ENCODE results near the gene PINK1.
A peak's percentile ranks its signal among the peaks of the same experiment; 100 is the strongest.

Gene PINK1

DNA sequence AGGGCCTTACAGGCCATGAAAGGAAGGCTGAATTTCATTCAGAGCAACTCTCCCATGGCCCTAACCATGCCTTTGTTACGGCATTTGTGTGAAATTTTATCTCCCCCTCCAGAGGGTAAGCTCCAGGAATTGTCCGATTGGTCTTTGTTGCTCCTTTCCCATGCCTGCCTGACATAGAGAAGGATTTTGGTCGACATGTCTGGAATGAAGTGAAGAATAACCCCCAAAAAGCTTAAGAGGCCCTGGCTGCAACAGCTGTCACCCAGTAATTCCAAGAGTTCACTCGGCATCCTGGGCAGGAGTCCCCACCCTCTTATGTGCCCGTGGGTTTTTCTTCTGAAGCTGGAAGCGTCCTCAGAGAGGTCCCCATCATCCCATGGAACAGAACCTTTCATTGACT is 23.7 kb upstream of the PINK1 start:
- Histone ChIP-seq H3K27ac (ENCODE audit: extremely low read depth, low read depth, low read length) (no peak overlapping the region), H3K4me3 (ENCODE audit: low read depth, low read length) (no peak overlapping the region), H3K9me3 (ENCODE audit: control insufficient read depth, insufficient read depth, low read depth, low read length) (no peaks in the 10 kb centered on the region), H3K4me1 (ENCODE audit: control insufficient read depth, insufficient read depth, low read length) (no peaks in the 10 kb centered on the region), H3K36me3 (ENCODE audit: control insufficient read depth in 2 of 2, insufficient read depth in 1 of 2, low read length in 2 of 2) (no peaks in the 10 kb centered on the region)
- ChIA-PET POLR2A (no interaction called here), CTCF (interaction anchor here (1.1 to 2.8 kb wide), 2 partner anchors 23 to 34 kb away, joined by 8 to 9 read pairs; no protein-coding TSS in a partner anchor)
- no peak for TF ChIP-seq ZNF133 (tag by site-specific recombination; IDR thresholded peaks at IDR 0.05)
- no peak for TF ChIP-seq ZNF610 (tag by site-specific recombination; IDR thresholded peaks at IDR 0.05; ENCODE audit: borderline replicate concordance)
- TF ChIP-seq ZFP3 (tag by site-specific recombination; IDR thresholded peaks at IDR 0.05; ENCODE audit: low read depth): no peak
- TF ChIP-seq, protein P1, sequence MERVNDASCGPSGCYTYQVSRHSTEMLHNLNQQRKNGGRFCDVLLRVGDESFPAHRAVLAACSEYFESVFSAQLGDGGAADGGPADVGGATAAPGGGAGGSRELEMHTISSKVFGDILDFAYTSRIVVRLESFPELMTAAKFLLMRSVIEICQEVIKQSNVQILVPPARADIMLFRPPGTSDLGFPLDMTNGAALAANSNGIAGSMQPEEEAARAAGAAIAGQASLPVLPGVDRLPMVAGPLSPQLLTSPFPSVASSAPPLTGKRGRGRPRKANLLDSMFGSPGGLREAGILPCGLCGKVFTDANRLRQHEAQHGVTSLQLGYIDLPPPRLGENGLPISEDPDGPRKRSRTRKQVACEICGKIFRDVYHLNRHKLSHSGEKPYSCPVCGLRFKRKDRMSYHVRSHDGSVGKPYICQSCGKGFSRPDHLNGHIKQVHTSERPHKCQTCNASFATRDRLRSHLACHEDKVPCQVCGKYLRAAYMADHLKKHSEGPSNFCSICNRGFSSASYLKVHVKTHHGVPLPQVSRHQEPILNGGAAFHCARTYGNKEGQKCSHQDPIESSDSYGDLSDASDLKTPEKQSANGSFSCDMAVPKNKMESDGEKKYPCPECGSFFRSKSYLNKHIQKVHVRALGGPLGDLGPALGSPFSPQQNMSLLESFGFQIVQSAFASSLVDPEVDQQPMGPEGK (tag by site-specific recombination; IDR thresholded peaks at IDR 0.05): no peak
- TF ChIP-seq GFI1B (tag by site-specific recombination; IDR thresholded peaks at IDR 0.05): no peak
- TF ChIP-seq ZFP41 (tag by site-specific recombination; IDR thresholded peaks at IDR 0.05; ENCODE audit: borderline replicate concordance): no peak
- no peak for TF ChIP-seq BCL11A (tag by site-specific recombination; IDR thresholded peaks at IDR 0.05; ENCODE audit: low read depth)
- TF ChIP-seq ZNF433 (tag by site-specific recombination; IDR thresholded peaks at IDR 0.05; ENCODE audit: low read depth): no peak
- TF ChIP-seq, protein P2, sequence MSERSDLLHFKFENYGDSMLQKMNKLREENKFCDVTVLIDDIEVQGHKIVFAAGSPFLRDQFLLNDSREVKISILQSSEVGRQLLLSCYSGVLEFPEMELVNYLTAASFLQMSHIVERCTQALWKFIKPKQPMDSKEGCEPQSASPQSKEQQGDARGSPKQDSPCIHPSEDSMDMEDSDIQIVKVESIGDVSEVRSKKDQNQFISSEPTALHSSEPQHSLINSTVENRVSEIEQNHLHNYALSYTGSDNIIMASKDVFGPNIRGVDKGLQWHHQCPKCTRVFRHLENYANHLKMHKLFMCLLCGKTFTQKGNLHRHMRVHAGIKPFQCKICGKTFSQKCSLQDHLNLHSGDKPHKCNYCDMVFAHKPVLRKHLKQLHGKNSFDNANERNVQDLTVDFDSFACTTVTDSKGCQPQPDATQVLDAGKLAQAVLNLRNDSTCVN (tag by site-specific recombination; optimal IDR thresholded peaks at IDR 0.05): no peak
- no peak for TF ChIP-seq SALL2 (tag by site-specific recombination; IDR thresholded peaks at IDR 0.05; ENCODE audit: borderline replicate concordance)
- TF ChIP-seq ZNF645 (tag by site-specific recombination; IDR thresholded peaks at IDR 0.05): no peak
- TF ChIP-seq HOXC10 (CRISPR knock-in tag; IDR thresholded peaks at IDR 0.05): no peak
- no peak for TF ChIP-seq ZBTB7A (tag by site-specific recombination; IDR thresholded peaks at IDR 0.05; ENCODE audit: low read depth)

- ChIA-PET CTCF (interaction anchor here (0.6 to 2.8 kb wide), 4 partner anchors 11 to 37 kb away, joined by 3 to 9 read pairs (median 3); no protein-coding TSS in a partner anchor), POLR2A (no interaction called here)
- no peak overlapping the region for H3K4me3 ChIP-seq (ENCODE audit: low read depth, low read length)
- no peak overlapping the region for H3K27ac ChIP-seq (ENCODE audit: extremely low read depth, low read depth, low read length)
- TF ChIP-seq WT1 (tag by site-specific recombination; IDR thresholded peaks at IDR 0.05) (no peak), ELK4 (IDR thresholded peaks at IDR 0.05; ENCODE audit: borderline replicate concordance, low read depth, low read length) (no peak), SALL2 (tag by site-specific recombination; IDR thresholded peaks at IDR 0.05; ENCODE audit: borderline replicate concordance) (no peak), ZNF121 (tag by site-specific recombination; IDR thresholded peaks at IDR 0.05) (peak; percentile 70; the same call in 1 of the 2 replicates)
- TF ChIP-seq, protein P3, sequence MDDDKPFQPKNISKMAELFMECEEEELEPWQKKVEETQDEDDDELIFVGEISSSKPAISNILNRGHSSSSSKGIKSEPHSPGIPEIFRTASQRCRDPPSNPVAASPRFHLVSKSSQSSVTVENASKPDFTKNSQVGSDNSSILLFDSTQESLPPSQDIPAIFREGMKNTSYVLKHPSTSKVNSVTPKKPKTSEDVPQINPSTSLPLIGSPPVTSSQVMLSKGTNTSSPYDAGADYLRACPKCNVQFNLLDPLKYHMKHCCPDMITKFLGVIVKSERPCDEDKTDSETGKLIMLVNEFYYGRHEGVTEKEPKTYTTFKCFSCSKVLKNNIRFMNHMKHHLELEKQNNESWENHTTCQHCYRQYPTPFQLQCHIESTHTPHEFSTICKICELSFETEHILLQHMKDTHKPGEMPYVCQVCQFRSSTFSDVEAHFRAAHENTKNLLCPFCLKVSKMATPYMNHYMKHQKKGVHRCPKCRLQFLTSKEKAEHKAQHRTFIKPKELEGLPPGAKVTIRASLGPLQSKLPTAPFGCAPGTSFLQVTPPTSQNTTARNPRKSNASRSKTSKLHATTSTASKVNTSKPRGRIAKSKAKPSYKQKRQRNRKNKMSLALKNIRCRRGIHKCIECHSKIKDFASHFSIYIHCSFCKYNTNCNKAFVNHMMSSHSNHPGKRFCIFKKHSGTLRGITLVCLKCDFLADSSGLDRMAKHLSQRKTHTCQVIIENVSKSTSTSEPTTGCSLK (tag by site-specific recombination; IDR thresholded peaks at IDR 0.05): no peak
- no peaks in the 10 kb centered on the region for H3K4me1 ChIP-seq (ENCODE audit: control insufficient read depth, insufficient read depth, low read length)
- H3K9me3 ChIP-seq (ENCODE audit: control insufficient read depth, insufficient read depth, low read depth, low read length): no peaks in the 10 kb centered on the region
- no peaks in the 10 kb centered on the region for H3K36me3 ChIP-seq (ENCODE audit: control insufficient read depth in 2 of 2, insufficient read depth in 1 of 2, low read length in 2 of 2)
These were observed 22.3 kb upstream of the PINK1 start for GRCh38 chr1:20610970-20611369.

Data from HEK293 (cell line).